Thymus (tissue), 11 donors: ENCODE measurements around the gene ZZZ3. TPM values are rescaled to one million over a fixed set of nuclear protein-coding genes. Genes with fewer than 3 reads are reported as not detected.

ENCODE experiments used
- DNase-seq, 9 donors: peaks; one replicate each; pipeline ENCODE4 v3.0.0-alpha.2; 2013; ENCODE audit warnings: low spot score in 9 of 9, low read depth in 6 of 9, missing footprints in 1 of 9
- H3K27ac ChIP-seq, 2 donors: one replicate each; pipeline ENCODE4 v1.5.1; 2013; ENCODE audit warnings: control low read depth in 1 of 2, low read depth in 1 of 2, low read length in 1 of 2, mild to moderate bottlenecking in 1 of 2, moderate library complexity in 1 of 2
- H3K27me3 ChIP-seq, 2 donors: one replicate each; pipeline ENCODE4 v1.5.1; 2013; ENCODE audit warnings: low read length in 1 of 2; ENCODE audit not compliant: control insufficient read depth in 2 of 2, insufficient read depth in 1 of 2
- H3K36me3 ChIP-seq, 2 donors: one replicate each; pipeline ENCODE4 v1.5.1; 2013; ENCODE audit warnings: low read length in 1 of 2, mild to moderate bottlenecking in 1 of 2, moderate library complexity in 1 of 2; ENCODE audit not compliant: control insufficient read depth in 2 of 2, insufficient read depth in 2 of 2
- H3K4me1 ChIP-seq, 2 donors: one replicate each; pipeline ENCODE4 v1.5.1; 2013; ENCODE audit warnings: low read length in 2 of 2; ENCODE audit not compliant: control insufficient read depth in 2 of 2, insufficient read depth in 2 of 2
- H3K4me3 ChIP-seq, 2 donors: one replicate each; pipeline ENCODE4 v1.5.1; 2013; ENCODE audit warnings: low read length in 2 of 2, control low read depth in 1 of 2, mild to moderate bottlenecking in 1 of 2
- H3K9me3 ChIP-seq, 2 donors: one replicate each; pipeline ENCODE4 v1.5.1; 2013; ENCODE audit warnings: low read length in 1 of 2, mild to moderate bottlenecking in 1 of 2; ENCODE audit not compliant: control insufficient read depth in 2 of 2, insufficient read depth in 1 of 2
- WGBS: extraction: QIAGEN DNeasy Blood & Tissue Kit; methylation state at CpG from one replicate; pipeline ENCODE4 v1.1.7; 2013; 5-methylcytosine and 5-hydroxymethylcytosine counted together
- polyA plus RNA-seq: library from polyadenylated mRNA; stranded (reverse); fragments of 200-250 nt; gene quantifications from one replicate; pipeline ENCODE4 v1.2.3, GENCODE V29; 2013
- total RNA-seq: library from RNA; stranded (reverse); fragments of 120-200 nt; gene quantifications from one replicate; pipeline ENCODE4 v1.2.4, GENCODE V29; 2013
- donor health status: healthy.

The ZZZ3 gene
- total and polyA plus RNA-seq, 2 donors = 20.6 to 44.6 TPM

DNA sequence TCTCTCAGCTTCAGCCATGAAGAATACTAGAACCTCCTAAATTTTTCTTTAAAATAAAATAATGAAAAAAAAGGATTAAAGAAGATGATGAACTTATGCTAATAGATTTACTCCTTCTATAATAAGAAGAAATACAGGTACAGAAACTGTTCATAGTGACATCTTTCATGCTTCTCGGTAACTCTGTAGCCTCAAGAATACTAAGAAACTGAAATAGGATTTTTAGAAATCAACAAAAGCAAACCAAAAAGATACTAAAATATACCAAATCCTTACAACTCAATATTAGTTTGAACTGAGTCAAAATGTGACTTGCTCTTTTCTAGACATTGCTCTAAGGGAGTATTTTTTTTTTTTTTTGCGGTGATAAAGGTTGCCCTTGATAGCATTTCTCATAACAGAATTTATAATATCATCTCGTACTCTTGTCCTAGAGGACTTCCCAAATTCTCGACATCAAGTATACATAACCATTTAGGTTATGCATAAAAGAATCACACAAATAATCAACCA is 42.8 kb downstream of the ZZZ3 start:
- 98% methylated on average over 4 of the region's 4 CpGs for WGBS
- peaks cover 0 to 31% of the 10 kb centered on the region in 2 donors for H3K36me3 ChIP-seq
- no peak overlapping the region for H3K4me3 ChIP-seq
- no peaks in the 10 kb centered on the region for H3K27me3 ChIP-seq
- no peak for DNase-seq
- H3K4me1 ChIP-seq = no peaks in the 10 kb centered on the region
- H3K9me3 ChIP-seq = no peaks in the 10 kb centered on the region
- no peak overlapping the region for H3K27ac ChIP-seq

- Histone ChIP-seq H3K27ac (no peak overlapping the region), H3K27me3 (no peaks in the 10 kb centered on the region), H3K4me3 (no peak overlapping the region), H3K4me1 (no peaks in the 10 kb centered on the region), H3K36me3 (peaks cover 0 to 29% of the 10 kb centered on the region in 2 donors), H3K9me3 (no peaks in the 10 kb centered on the region)
- no peak for DNase-seq
- 95% methylated on average over 3 of the region's 3 CpGs for WGBS
Observed at GRCh38 chr1:77639056-77639455, 43.4 kb downstream of the ZZZ3 start.

DNA sequence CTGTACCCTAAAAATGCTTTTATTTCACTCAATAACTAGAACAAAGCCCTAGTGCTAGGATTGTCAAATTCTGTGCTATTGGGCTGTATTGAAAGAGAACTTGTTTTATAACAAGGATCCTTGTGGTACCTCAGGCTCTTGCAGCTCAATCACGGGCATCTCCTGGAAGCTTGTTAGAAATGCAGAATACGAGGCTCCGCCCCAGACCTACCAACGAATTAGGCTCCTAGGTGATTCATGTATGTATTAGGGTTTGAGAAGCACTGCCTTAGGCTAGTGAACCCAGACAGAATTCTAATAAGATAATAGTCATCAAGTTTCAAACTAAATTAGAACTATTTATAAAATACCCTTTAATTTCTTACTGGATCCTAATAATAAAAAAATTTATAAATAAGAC is 45.6 kb downstream of the ZZZ3 start:
- no peak for DNase-seq
- Histone ChIP-seq H3K9me3 (no peaks in the 10 kb centered on the region), H3K27ac (no peak overlapping the region), H3K4me1 (no peaks in the 10 kb centered on the region), H3K27me3 (no peaks in the 10 kb centered on the region), H3K36me3 (peaks cover 5 to 45% of the 10 kb centered on the region in 2 donors), H3K4me3 (no peak overlapping the region)
- 97% methylated on average over 4 of the region's 4 CpGs for WGBS

Other genes starting within 250 kb of the ZZZ3 start
- gene USP33, start 77.2 kb upstream of the ZZZ3 start, total RNA-seq = 45.4 TPM
- 48.8 TPM for gene USP33, start 77.2 kb upstream of the ZZZ3 start, polyA plus RNA-seq
- 9.2 TPM for gene MIGA1, start 97.0 kb upstream of the ZZZ3 start, total RNA-seq
- 3.9 TPM for gene MIGA1, start 97.0 kb upstream of the ZZZ3 start, polyA plus RNA-seq
- gene NEXN, start 206.0 kb upstream of the ZZZ3 start, total RNA-seq = 0.52 TPM
- gene NEXN, start 206.0 kb upstream of the ZZZ3 start, polyA plus RNA-seq = 11.6 TPM